Measurements from ENCODE around the gene SIPA1L3. TPM values are rescaled to one million over a fixed set of nuclear protein-coding genes. Genes with fewer than 3 reads are reported as not detected.
"Not testable (repeated sequence)": the region's sequence is repeated elsewhere in the genome, so short reads cannot be mapped to it uniquely, and the experiment has no call there.

The SIPA1L3 gene
- total RNA-seq, 1 donor from 2014 or later: 63.2 TPM

GRCh38 chr19:38221919-38222830 is 315.2 kb downstream of the SIPA1L3 start:
- Histone ChIP-seq H3K4me3 (no peak overlapping the region), H3K27me3 (ENCODE audit: low read depth) (peaks cover 71% of the 10 kb centered on the region), H3K36me3 (no peaks in the 10 kb centered on the region), H3K27ac (no peak overlapping the region), H3K4me1 (peaks cover 5% of the 10 kb centered on the region), H3K9me3 (no peaks in the 10 kb centered on the region)
- ATAC-seq: no peak
- no peak for TF ChIP-seq CTCF (IDR thresholded peaks at IDR 0.05)
- DNase-seq: no peak
- intact Hi-C loops (cut with DNase I): no loop called here

GRCh38 chr19:38223119-38223523 is 316.1 kb downstream of the SIPA1L3 start:
- peaks cover 81% of the 10 kb centered on the region for H3K27me3 ChIP-seq (ENCODE audit: low read depth)
- no peak overlapping the region for H3K4me3 ChIP-seq
- H3K36me3 ChIP-seq: no peaks in the 10 kb centered on the region
- intact Hi-C loops (cut with DNase I): no loop called here
- H3K9me3 ChIP-seq: no peaks in the 10 kb centered on the region
- no peak overlapping the region for H3K27ac ChIP-seq
- no peak for DNase-seq
- no peak for ATAC-seq
- no peak for TF ChIP-seq CTCF (IDR thresholded peaks at IDR 0.05)
- peaks cover 5% of the 10 kb centered on the region for H3K4me1 ChIP-seq

- ATAC-seq: no peak
- Histone ChIP-seq H3K27ac (no peak overlapping the region), H3K4me3 (peak overlapping the region; percentile 37), H3K9me3 (no peaks in the 10 kb centered on the region), H3K36me3 (no peaks in the 10 kb centered on the region), H3K27me3 (ENCODE audit: low read depth) (peaks cover 86% of the 10 kb centered on the region), H3K4me1 (peaks cover 7% of the 10 kb centered on the region)
- TF ChIP-seq CTCF (IDR thresholded peaks at IDR 0.05): no peak
- DNase-seq: no peak
- intact Hi-C loops (cut with DNase I): no loop called here
Observed at GRCh38 chr19:38223617-38224013, 316.6 kb downstream of the SIPA1L3 start.

- Histone ChIP-seq H3K4me3 (peak within 1 kb of the TSS; percentile 37), H3K27me3 (ENCODE audit: low read depth) (peaks cover 87% of the 10 kb centered on the region), H3K4me1 (peaks cover 13% of the 10 kb centered on the region), H3K27ac (no peak within 1 kb of the TSS), H3K36me3 (no peaks in the 10 kb centered on the region), H3K9me3 (no peaks in the 10 kb centered on the region)
- DNase-seq: no peak
- peak; percentile 52 to 63 for ATAC-seq
- no peak for TF ChIP-seq CTCF (IDR thresholded peaks at IDR 0.05)
- intact Hi-C loops (cut with DNase I): no loop called here
Observed at GRCh38 chr19:38224014-38224862, 317.2 kb downstream of the SIPA1L3 start, which contains the start of gene DPF1. DPF1 (minus strand) TSS chr19:38224222; CDS start chr19:38224142, 80 bp downstream.

- H3K4me3 ChIP-seq; DNase-seq; H3K27ac ChIP-seq; ATAC-seq; H3K9me3 ChIP-seq; intact Hi-C loops (cut with DNase I); H3K36me3 ChIP-seq: not testable (repeated sequence)
- peaks cover 15% of the 10 kb centered on the region for H3K4me1 ChIP-seq
- H3K27me3 ChIP-seq (ENCODE audit: low read depth): peaks cover 86% of the 10 kb centered on the region
Observed at GRCh38 chr19:38224863-38225218, 317.8 kb downstream of the SIPA1L3 start.
